Hepatocyte (in vitro differentiated cells): ENCODE results near the gene MYBPC2. TPM values are rescaled to one million over a fixed set of nuclear protein-coding genes. Genes with fewer than 3 reads are reported as not detected.

ENCODE experiments used
- DNase-seq: peaks from one replicate; pipeline ENCODE4 v3.0.0-alpha.2; 2016; ENCODE audit warnings: low spot score
- H2AFZ ChIP-seq: fragments of 200-600 bp; sonication (generic); 2 replicates; pipeline ENCODE4 v1.6.0; 2016; ENCODE audit warnings: antibody characterized with exemption, mild to moderate bottlenecking
- H3K27ac ChIP-seq: fragments of 200-600 bp; sonication (generic); 2 replicates; pipeline ENCODE4 v1.5.1; 2016; ENCODE audit warnings: mild to moderate bottlenecking
- H3K27me3 ChIP-seq: fragments of 200-600 bp; sonication (generic); 2 replicates; pipeline ENCODE4 v1.6.1; 2016
- H3K36me3 ChIP-seq: fragments of 200-600 bp; sonication (generic); replicated peaks from 2 replicates; pipeline ENCODE4 v1.5.1; 2016; ENCODE audit warnings: low read depth; ENCODE audit not compliant: insufficient read depth
- H3K4me1 ChIP-seq: fragments of 200-600 bp; sonication (generic); 2 replicates; pipeline ENCODE4 v1.5.1; 2016; ENCODE audit warnings: mild to moderate bottlenecking, moderate library complexity; ENCODE audit not compliant: insufficient read depth
- H3K4me2 ChIP-seq: fragments of 200-600 bp; sonication (generic); 2 replicates; pipeline ENCODE4 v1.6.0; 2016
- H3K4me3 ChIP-seq: fragments of 200-600 bp; sonication (generic); 2 replicates; pipeline ENCODE4 v1.5.1; 2016; ENCODE audit warnings: mild to moderate bottlenecking
- H3K79me2 ChIP-seq: fragments of 200-600 bp; sonication (generic); 2 replicates; pipeline ENCODE4 v1.6.0; 2017; ENCODE audit warnings: mild to moderate bottlenecking
- H3K9me2 ChIP-seq: fragments of 200-600 bp; sonication (generic); replicated peaks from 2 replicates; pipeline ENCODE4 v1.6.0; 2017; ENCODE audit warnings: mild to moderate bottlenecking; ENCODE audit not compliant: insufficient read depth
- H3K9me3 ChIP-seq: fragments of 200-600 bp; sonication (generic); 2 replicates; pipeline ENCODE4 v1.5.1; 2016; ENCODE audit warnings: low read depth, mild to moderate bottlenecking
- H4K20me1 ChIP-seq: fragments of 200-600 bp; sonication (generic); 2 replicates; pipeline ENCODE4 v1.6.0; 2016; ENCODE audit warnings: mild to moderate bottlenecking; ENCODE audit not compliant: insufficient read depth, poor library complexity, severe bottlenecking
- EZH2 ChIP-seq: fragments of 200-600 bp; sonication (generic); IDR thresholded peaks from 2 replicates; pipeline ENCODE4 v1.6.1; 2016; ENCODE audit warnings: antibody characterized with exemption, mild to moderate bottlenecking, borderline replicate concordance
- EZH2phosphoT487 ChIP-seq: fragments of 200-600 bp; sonication (generic); IDR thresholded peaks from one replicate; pipeline ENCODE4 v1.6.1; 2018; ENCODE audit warnings: antibody characterized with exemption, mild to moderate bottlenecking, low read depth, moderate library complexity; ENCODE audit not compliant: unreplicated experiment, severe bottlenecking
- WGBS: methylation state at CpG from one replicate; pipeline ENCODE4 v1.1.6; 2016; ENCODE audit warnings: low lambda C conversion rate; ENCODE audit errors: missing lambda C conversion rate; 5-methylcytosine and 5-hydroxymethylcytosine counted together
- polyA plus RNA-seq: library from polyadenylated mRNA; unstranded; fragments of >200 nt; fragmentation: Nextera tagmentation; extraction: Ambion mirVana; gene quantifications from 2 replicates; pipeline ENCODE4 v1.2.1, GENCODE V29; 2016
- total RNA-seq: library from RNA; depleted of rRNA; stranded (reverse); fragments of >200 nt; gene quantifications from 2 replicates; pipeline ENCODE4 v1.2.3, GENCODE V29; 2014
- TF ChIP-seq, protein P1 (sequence below): fragments of 200-600 bp; sonication (generic); IDR thresholded peaks from 2 replicates; pipeline ENCODE4 v1.5.1; 2016; ENCODE audit warnings: antibody characterized with exemption, mild to moderate bottlenecking; ENCODE audit not compliant: poor library complexity

Gene MYBPC2
- total and polyA plus RNA-seq, 2 experiments from 2014 or later, result 0.07 TPM; not detected in 1

DNA sequence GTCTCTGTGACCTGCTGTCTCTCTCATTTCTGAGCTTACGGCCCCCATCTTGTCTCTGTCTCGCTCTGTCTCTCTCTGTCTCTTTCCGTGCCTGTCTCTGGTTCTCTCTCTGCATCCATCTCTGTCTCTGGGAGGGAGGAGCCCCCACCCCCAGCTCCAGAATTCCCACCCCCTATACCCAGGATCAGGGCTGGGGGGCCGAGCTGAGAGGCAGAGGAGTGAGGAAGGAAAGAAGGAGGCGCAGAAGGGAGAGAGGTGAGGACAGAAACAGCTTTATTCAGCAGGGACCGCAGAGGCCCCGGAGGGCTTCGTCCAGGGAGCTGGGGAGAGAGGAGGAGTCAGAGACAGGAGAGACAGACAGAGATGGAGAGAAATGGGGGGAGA lies 64.3 kb downstream of the MYBPC2 start:
- Histone ChIP-seq H4K20me1 (no peaks in the 10 kb centered on the region), H3K4me3 (no peak overlapping the region), H3K9me3 (no peaks in the 10 kb centered on the region), H3K27me3 (peaks cover 15% of the 10 kb centered on the region), H3K4me1 (no peaks in the 10 kb centered on the region), H3K36me3 (no peaks in the 10 kb centered on the region), H3K4me2 (no peak overlapping the region), H2AFZ (no peak overlapping the region), H3K9me2 (no peaks in the 10 kb centered on the region), H3K27ac (no peak overlapping the region), H3K79me2 (no peaks in the 10 kb centered on the region)
- WGBS, result 74% methylated on average over 6 of the region's 8 CpGs
- TF ChIP-seq EZH2phosphoT487 (no peak), EZH2 (no peak)
- TF ChIP-seq, protein P1, sequence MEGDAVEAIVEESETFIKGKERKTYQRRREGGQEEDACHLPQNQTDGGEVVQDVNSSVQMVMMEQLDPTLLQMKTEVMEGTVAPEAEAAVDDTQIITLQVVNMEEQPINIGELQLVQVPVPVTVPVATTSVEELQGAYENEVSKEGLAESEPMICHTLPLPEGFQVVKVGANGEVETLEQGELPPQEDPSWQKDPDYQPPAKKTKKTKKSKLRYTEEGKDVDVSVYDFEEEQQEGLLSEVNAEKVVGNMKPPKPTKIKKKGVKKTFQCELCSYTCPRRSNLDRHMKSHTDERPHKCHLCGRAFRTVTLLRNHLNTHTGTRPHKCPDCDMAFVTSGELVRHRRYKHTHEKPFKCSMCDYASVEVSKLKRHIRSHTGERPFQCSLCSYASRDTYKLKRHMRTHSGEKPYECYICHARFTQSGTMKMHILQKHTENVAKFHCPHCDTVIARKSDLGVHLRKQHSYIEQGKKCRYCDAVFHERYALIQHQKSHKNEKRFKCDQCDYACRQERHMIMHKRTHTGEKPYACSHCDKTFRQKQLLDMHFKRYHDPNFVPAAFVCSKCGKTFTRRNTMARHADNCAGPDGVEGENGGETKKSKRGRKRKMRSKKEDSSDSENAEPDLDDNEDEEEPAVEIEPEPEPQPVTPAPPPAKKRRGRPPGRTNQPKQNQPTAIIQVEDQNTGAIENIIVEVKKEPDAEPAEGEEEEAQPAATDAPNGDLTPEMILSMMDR, result no peak
- DNase-seq, result no peak

DNA sequence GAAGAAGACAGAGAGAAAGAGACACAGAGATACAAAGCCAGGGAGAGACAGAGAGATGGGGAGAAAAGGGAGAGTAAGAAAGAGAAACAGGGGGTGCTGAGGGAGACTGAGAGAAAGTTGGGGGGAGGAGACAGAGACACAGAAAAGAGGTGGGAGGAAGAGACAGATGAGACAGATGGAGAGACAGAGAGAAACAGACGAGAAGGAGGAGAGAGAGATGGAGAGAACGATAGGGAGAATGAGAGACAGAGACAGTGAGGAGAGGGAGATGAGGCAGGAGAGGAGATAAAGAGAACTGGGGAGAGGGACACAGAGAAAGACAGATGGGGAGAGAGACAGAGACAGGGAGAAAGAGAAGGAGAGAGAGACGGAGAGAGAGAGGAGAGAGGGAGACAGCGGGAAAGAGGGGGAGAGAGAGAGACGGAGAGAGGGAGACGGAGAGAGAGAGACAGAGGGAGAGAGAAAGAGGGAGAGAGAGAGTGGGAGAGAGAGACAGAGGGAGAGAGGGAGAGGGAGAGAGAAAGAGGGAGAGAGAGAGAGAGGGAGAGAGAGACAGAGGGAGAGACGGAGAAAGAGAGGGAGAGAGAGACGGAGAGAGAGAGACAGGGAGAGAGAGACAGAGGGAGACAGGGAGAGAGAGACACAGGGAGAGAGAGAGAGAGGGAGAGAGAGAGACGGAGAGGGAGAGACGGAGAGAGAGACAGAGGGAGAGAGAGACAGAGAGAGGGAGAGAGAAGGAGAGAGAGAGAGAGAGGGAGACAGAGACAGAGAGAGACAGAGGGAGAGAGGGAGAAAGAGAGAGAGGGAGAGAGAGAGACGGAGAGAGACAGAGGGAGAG lies 65.7 kb downstream of the MYBPC2 start:
- Histone ChIP-seq H3K4me1 (no peaks in the 10 kb centered on the region), H2AFZ (no peak overlapping the region), H3K27ac (no peak overlapping the region), H3K4me2 (no peak overlapping the region), H3K79me2 (no peaks in the 10 kb centered on the region), H3K4me3 (no peak overlapping the region), H3K9me2 (no peaks in the 10 kb centered on the region), H3K36me3 (no peaks in the 10 kb centered on the region), H3K9me3 (no peaks in the 10 kb centered on the region), H3K27me3 (peaks cover 15% of the 10 kb centered on the region), H4K20me1 (no peaks in the 10 kb centered on the region)
- 79% methylated on average over 5 of the region's 11 CpGs for WGBS
- no peak for DNase-seq
- no peak for TF ChIP-seq EZH2phosphoT487
- TF ChIP-seq, protein P1, result no peak
- TF ChIP-seq EZH2, result no peak

DNA sequence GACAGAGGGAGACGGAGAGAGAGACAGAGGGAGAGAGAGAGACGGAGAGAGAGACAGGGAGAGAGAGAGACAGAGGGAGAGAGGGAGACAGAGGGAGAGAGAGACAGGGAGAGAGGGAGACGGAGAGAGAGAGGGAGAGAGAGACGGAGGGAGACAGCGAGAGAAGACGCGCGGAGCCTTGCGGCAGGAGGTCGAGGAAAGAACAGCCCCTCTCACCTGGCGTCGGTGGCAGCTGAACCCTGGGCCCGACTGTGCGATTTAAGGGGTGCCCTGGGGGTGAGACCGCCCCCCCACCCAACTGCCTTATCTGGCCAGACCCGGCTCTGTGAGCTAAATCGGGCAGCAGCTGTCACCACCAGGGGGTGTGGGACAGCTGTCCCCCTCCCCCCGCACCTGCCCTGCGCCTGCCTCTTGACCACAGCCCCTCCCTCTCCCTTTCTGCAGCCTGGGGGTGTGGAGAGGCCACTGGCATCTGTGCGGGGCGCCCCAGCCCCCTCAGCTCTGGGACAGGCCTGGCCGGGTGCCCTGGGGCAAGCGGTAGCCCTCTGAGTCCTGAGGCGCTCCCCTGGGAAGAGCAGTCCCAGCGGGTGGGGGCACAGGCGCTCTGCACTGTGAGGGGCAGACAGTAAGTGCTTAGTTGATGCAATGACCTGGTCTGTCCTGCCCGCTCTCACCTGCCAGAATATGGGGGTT lies 67.5 kb downstream of the MYBPC2 start:
- no peak overlapping the region for H3K27ac ChIP-seq
- TF ChIP-seq, protein P1, result peak; percentile 26
- no peak for TF ChIP-seq EZH2
- TF ChIP-seq EZH2phosphoT487, result no peak
- H3K9me2 ChIP-seq, result no peaks in the 10 kb centered on the region
- no peaks in the 10 kb centered on the region for H3K4me1 ChIP-seq
- H3K9me3 ChIP-seq, result no peaks in the 10 kb centered on the region
- no peaks in the 10 kb centered on the region for H4K20me1 ChIP-seq
- H3K36me3 ChIP-seq, result no peaks in the 10 kb centered on the region
- no peaks in the 10 kb centered on the region for H3K79me2 ChIP-seq
- peak; percentile 59 for DNase-seq
- H2AFZ ChIP-seq, result no peak overlapping the region
- WGBS, result 30% methylated on average over 12 of the region's 27 CpGs
- no peak overlapping the region for H3K4me3 ChIP-seq
- peaks cover 15% of the 10 kb centered on the region for H3K27me3 ChIP-seq
- H3K4me2 ChIP-seq, result no peak overlapping the region
